Kidney capillary endothelial cell (primary cell): Measurements from ENCODE around the gene GUCD1.
"Not testable (repeated sequence)": the region's sequence is repeated elsewhere in the genome, so short reads cannot be mapped to it uniquely, and the experiment has no call there.

Experiments
- DNase-seq: peaks from one replicate; pipeline ENCODE4 v3.0.0-alpha.2; 2018; ENCODE audit warnings: low spot score

The GUCD1 gene

DNA sequence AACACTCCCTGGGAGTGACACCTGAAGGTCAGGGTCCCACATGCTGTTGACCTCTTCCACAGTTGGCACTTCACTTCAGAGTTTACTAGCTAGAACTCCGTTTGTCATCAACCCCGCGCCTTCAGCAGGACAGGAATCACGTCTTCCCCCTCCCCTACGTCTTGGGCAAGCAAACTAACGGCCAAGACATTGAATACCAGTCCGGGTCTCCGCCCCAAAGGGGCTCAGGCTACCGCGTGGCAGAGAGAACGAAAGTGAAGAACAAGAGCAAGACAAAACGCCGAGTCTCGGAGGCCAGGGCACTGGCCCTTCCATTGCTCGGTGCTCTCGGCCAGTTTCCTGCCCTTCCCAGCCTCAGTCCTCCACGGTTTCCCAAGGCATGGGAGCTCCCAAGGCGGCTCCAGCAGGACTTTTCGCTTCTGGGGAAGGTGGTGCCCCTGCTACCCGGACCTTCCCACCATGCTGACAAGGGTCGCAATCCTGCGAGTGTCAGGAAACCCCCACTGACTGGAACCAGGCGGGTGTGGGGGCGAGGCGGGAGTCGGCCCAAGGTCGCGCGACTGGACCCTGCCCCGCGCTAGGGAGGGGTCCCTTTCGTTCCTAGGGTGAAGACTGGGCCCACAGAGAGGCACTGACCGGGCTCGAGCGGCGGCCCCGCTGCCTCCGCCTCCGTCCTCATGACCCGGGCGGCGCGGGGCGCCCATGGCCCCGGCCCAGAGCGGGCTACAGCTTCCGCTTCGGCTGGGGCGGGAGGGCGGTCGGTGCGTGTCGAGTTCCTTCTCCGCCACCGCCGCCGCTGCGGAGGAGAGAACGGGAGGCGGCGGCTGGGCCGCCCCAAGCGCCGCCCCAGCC, at the start of gene GUCD1:
TSS of gene GUCD1 (minus strand) at position 826 of the 852 bp plus-strand sequence. CDS start at position 679, 147 bp downstream.
- peak; percentile 23 for DNase-seq

DNA sequence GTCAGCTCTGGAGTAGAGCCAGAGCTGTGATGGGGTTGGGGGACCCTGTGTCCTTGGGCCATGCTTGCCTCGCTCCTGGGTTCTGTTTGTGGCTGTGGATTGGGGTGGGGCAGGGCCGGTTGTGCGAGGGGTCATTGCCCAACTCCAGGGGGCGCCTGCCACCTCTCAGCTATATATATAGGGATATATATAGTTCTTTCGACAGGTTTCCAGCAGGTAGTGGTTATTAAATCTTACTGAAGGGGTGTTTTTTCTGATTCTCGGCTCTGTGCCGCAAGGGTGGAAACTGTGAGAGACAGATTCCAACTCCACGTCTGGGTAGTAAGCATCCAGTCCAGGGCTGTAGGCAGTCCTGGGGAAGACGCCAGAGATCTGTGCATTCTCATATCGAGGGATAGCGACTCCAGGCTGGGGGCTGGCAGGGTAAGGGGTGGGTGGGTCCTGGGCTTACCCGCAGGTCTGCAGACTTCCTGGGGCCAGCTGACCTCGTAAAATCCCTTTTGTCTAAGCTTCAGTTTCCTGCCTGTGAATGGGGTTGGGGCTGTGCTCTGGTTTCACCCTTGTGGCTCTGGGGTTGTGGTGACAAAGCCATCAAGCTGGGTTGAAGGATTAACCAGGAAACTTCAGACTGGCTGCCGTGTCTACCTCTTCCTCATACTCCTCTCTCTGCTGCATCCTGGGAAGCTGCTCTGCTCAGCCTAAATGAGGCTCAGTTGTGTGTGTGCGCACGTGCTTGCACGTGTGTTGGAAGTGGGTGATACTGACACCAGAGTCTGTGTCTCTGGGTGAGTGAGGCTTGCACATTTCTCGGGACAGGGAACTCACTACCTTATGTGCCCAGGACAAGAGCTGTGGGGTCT, 49.1 kb upstream of the GUCD1 start:
- DNase-seq = peak; percentile 17

DNA sequence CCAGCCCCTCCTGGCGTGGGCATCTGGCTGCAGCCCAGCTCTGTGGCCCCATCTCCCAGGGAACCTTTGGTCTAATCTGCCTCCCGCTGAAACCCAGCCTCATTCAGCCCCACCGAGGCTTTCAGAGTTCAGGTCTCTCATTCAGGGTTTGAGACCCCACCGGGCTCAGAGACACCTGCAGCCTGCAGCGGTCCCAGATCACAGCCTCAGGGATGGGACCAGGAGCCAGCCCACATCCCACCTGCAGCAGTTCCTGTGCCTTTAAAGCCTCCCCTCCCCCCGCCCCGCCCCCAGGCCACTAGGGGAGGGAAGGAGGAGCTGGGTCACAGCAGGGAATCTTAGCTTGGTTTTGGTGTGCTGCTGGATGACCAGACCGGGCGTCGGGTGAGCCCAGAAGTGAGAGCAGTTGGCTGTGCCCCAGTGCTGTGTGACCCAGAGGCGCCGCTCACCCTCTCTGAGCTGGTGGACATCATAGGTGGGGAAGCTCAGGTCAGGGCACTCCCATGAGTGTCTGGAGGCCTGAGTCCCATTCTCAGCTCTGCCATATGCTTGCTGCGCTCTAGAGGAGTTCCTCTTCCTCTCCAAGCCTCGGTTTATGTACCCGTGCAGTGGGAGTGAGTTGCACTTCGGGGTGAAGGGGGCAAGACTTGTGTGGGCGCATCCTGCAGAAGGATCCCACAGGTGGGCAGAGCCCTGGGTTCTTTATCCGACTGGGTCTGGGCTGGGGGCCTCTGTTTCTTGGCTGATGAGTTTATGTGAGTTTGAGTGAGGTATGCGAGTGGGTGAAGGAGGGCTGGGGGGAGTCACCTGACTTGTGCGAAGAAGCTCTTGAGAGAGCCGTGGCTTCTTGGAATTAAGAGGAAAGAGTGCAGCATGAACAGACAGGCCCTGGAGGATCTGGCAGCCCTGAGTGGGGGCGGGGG, 48.2 kb upstream of the GUCD1 start, which contains the start of gene GGT1:
TSS of gene GGT1 (plus strand) at position 347 of the 923 bp plus-strand sequence. CDS start 7,889 bp downstream, outside the sequence.
- DNase-seq = not testable (repeated sequence)

DNA sequence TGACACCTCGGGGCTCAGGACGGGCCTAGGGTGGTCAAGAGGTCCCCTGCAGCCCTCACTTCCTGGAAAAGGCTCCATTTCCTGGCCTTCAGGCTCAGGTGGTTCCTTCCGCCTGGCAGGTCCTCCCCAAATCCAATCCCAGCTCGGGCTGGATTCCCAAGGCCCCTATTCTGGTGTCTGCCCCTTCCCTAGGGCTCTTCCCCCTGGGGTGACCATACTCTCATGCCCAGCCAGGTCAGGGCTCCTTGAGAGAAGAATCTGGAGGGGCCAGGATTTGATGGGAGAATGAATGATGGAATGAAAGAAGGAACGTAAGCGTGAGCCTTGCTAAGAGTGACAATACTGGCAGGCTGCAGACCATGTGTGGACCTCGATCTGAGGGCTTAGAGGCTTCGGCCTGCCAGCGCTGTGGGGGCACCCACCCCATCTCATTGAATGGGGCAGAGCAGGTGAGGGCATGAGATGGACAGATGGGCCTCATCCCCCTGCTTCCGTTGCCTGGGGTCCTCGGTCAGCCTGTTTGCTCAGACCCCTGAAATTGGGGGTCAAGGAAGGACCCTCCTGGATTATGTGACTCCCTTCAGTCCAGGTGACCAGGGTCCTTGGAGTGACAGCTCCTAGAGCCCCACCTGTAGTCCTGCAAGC, 47.3 kb upstream of the GUCD1 start:
- not testable (repeated sequence) for DNase-seq

DNA sequence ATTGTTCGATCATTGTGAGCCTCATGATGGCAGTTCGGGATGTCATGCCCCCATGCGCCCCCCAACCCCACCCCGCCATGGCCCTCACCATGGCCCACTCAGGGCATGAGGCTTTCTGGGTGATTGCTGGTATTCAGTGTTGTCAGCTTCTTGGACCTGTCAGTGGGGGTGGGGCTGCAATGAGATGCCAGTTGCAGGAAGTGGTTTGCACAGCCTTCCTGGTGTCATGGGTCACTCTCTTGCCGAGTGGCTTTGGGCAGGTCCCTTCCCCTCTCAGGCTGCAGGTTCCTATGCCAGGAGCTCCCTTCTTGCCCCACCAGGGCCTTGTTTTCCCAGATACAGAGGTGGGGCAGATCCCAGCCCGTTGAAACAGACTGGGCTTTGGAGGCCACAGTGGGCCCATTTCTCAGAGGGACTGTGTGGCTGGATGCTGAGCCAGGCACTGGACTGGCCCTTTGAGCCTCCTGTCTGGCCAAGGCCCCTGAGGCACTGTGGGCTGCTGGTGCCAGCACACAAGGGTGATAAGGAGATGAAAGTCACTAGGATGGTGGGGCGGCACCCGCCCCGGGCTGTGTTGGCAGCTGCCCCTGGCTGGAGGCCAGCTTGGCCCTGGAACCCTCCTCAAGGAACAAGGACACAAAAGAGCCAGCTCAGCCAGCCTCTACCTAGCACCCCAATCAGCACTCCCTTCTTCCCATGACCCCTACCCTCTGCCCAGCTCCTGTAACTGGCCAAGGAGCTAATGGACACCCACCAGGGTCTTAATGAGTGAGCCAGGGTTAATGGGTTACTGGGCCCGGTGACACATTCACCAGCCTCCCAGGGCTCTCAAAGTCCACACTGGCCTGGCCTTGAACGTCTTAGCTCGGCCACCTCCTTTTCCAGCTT, 46.5 kb upstream of the GUCD1 start:
- no peak for DNase-seq

DNA sequence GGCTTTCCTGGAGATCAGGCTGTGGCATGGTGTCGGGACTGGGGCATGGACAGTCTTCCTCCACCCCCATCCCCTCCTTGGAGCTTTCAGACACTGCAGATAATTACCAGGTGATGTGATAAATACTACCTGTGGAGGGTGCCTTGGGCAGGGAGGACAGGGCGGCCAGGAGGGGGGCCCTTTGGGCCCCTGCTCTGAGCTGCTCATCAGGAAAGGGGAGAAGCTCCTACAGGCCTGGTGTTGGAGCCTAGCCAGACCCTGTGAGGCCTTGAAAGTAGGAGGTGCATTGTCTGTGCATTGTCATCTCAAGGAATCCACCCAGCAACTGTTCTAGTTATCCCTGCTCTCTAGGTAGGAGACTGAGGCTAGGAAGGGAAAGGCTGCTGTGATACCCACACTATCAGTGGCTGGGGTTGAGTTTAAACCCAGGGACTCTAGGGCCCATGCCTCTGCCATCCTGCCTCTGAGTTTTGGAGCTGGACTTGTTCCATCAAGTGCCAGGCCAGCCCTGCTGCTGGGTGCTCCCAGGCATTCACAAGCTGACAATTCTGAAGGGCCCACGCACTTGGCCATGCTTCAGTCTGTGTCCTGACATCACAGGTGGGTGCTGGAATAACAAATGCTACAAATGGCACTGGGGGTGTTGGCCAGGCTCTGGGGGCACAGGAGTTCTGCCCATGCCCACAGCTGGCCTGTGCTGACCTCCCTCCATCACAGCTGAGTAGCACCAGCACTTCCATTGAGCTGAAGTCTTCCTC, 45.2 kb upstream of the GUCD1 start:
- not testable (repeated sequence) for DNase-seq

DNA sequence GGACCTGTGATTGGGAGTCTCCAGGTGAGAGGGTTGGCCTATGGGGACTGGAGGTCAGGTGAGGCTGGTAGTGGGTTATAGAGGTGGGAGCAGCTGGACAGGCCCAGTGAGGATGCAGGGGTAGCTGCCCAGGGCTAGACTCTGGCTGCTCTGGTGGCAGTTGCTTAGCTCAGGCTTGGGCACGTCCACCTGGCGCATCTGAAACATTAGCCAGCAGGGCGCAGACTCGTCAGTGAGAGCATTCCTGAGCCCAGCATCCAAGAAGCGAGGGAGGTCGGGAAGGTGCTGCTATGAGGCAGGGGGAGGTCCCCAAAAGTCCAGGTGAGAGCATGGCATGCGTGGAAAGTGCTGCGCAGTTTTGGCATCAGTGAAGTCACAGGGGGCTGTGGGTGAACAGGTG, 44.6 kb upstream of the GUCD1 start:
- DNase-seq = no peak

DNA sequence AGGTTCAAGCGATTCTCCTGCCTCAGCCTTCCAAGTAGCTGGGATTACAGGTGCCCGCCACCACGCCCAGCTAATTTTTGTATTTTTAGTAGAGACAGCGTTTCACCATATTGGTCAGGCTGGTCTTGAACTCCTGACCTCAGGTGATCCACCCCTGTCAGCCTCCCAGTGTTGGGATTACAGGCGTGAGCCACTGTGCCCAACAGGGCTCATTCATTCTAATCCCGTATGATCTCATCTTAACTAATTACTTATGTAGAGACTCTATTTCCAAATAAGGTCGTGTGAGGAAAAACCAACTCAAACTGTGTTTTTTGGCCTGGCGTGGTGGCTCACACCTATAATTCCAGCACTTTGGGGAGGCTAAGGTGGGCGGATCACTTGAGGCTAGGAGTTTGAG, 42.1 kb upstream of the GUCD1 start:
- not testable (repeated sequence) for DNase-seq

DNA sequence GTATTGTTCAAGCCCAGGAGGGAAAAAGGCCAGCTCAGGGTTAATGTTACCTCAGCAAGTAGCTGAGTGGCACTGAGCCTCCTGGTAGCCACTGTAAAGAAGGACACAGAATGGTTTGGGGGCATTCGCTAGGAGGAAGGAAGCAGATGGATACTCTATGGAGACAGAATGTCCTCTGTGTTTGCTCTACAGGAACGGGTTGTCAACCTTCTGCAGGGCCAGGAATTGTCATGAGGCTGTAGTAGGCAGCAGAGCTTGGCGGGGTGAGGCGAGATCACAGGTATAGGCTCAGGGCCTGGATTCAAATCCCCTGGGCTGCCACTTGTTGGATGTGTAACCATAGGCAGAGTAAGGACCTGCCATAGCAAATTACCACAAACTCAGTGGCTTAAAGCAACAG, 40.9 kb upstream of the GUCD1 start:
- DNase-seq = no peak

DNA sequence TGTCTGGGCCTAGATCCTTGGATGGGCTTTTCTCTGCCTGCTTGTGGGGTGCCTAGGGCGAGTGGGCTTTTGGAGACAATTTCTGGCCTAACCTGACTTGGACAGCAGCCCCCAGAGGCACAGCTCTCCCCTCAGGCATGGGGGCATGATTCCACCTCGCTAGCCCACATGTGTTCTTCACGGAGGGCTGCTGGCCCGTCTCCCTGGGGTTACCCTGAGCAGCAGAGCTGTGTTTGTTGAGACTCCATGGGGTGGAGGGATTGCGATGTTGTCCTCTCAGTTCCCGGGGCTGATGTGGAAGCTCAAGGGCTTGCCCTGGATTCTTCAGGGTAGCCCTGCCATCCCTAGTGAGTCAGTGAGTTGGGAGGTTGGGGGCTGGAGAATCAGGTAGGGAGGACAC, 40.3 kb upstream of the GUCD1 start:
- DNase-seq = no peak

DNA sequence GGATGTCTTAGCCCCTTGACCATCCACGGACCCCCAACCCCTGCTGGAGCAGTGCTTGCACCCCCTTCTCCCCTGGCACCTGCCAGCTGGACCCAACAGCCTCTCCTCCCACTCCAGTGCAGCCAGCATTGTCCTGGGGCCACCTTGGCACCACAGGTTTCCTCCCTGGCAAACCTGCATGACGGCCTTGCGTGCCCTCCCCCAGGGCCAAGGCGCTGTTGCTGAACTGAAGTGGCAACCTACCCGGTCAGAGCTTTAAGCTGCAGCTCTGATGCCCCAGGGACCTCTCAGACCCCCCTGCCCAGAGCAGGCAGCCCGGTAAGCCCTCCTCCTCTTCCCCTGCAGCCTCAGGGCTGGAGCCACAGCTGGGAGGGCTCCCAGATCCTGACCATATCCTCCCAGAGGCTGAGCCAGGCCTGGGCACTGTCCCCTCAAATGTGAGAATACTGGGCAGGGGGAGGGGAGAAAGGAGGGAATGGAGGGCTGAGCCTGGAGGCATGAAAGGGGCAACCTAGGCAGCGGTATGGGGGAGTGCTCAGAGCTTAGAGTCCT, 39.7 kb upstream of the GUCD1 start:
- no peak for DNase-seq

DNA sequence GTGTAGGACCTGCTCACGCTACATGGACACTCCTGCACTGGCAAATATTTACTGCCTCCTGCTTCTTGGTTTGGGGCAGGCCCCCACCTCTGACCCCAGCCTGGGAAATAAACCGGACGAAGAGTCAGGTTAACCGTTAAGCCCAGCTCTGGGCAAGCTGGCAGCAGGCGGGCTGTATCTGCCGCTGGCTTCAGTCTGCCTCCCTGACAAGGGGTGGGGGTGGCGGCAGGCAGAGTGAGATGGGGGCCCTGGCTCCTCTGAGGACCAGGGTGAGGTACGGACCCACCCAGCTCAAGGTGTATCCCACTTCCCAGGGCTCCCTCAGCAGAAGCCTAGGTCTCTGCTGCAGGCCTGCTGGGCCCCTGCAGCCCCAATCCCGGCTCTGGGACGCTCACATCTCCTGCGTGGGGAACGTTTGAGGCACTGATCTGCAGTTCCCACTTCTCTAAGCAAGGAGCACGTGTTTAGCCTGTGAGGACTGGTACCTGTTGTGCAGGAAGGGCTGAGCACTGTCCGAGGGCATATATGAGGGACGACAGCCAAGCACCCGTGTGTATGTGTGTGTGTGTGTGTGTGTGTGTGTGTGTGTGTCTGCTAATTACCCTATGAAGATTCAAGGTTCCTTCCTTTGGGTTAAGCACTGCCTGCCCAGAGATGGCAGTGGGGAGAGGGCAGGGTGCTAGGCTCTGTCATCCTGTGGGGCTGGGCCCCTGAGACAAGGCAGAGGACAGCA, 39.1 kb upstream of the GUCD1 start:
- no peak for DNase-seq

DNA sequence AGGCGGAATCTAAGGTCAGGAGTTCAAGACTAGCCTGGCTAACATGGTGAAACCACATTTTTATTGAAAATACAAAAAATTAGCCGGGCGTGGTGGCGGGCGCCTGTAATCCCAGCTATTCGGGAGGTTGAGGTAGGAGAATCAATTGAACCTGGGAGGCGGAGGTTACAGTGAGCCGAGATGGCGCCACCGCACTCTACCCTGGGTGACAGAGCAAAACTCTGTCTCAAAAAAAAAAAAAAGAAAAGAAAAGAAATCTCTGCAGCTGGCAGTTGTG, 38.6 kb upstream of the GUCD1 start:
- not testable (repeated sequence) for DNase-seq

DNA sequence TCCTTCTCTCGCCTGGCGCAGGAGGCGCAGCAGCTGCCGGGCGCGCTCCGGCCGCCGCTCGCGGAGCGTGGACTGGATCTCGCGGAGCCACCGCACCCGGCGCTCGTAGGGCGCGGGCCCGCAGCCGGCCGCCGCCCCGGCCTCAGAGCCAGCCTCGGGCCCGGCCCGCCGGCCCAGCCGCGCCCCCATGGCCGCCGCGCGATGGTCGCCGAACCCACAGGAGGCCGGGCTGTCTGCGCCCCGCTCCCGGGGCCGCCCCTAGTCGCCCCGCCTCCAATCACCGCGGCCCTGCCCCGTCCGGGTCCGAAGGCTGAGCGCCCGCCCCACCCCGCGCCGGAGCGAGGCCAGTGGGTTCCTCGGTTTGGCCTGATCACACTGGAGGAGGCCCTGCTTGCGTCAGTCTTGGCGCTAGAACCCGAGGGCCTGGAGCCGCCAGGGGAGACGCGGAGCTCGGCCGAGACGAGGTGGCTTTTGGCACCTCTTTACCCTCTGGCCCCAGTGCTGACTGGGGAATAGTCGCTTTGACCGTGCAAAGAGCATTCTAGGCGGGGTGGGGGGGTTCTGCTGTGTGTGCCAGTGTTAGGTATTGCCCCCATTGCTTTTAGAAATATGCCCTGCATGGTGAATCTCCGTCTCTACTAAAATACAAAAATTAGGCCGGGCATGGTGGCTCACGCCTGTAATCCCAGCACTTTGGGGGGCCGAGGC, 38.1 kb upstream of the GUCD1 start, which contains the start of gene LRRC75B:
TSS of gene LRRC75B (minus strand) at position 223 of the 708 bp plus-strand sequence. CDS start at position 189, 34 bp downstream.
- peak; percentile 53 for DNase-seq

DNA sequence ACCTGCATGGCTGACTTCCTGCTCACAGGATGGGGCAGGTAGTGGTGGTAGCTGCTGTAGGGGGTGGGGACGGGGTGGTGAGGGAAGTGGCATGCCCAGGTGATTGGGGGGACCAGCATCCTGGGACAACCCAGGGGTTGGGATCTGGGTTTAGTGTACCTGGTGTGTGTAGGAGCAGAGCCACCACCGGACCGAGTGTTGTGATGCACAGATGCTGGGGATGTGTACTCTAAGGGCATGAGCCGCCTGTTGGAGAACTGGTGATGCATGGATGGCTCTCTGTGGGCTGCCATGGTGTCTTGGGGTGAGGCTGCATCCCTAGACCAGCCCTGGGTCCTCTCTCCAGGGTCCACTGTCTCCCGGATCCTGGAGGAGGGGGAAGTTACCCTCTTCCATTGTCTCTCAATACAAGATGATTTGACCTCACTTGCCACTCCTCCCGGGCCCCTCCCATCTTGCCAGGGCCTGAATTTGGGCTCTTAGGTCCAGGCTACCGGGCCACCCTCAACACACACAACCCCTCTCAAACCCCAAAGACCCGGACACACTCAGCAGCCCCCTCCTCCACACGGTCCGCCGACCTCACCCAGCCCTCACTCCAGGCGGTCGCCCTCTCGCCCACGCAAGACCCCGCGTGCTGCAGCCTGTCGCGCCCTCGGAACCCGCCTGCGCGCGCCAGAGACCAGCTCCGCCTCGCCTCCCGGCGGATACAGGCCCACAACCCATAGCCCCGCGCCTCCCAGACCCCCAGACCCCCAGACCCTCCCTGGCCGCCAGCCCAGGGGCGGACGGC, 37.3 kb upstream of the GUCD1 start:
- peak; percentile 10 for DNase-seq

DNA sequence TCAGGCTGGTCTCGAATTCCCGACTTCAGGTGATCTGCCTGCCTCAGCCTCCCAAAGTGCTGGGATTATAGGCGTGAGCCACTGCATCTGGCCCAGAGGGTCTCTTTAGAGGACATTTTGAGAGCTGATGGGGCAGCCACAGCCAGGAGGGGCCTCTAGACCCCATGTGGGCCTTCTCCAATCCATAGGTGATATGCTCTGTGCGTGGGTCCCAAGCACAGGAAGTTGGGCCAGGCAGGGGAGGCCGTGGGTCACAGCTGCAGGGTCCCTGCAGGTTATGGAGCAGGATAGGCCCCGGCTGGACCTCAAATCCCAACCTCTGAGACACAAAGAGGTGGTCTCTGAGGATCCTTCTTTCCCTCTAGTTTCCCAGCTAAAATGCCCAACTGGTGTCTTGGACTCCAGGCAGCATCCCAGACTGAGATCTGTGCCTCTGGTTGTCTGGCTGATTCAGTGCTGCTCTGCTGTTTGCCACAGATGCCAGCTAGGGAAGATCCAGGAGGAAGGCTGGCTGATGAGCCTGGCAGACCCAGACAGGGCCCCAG, 36.4 kb upstream of the GUCD1 start:
- no peak for DNase-seq
